ENCODE measurements around the gene ARL3.

Gene ARL3

GRCh38 chr10:102713814-102714620, at the start of gene ARL3:
TSS of gene ARL3 (minus strand) at chr10:102714397. CDS start at chr10:102714275, 122 bp downstream.
- TF ChIP-seq ZFP3 (CRISPR knock-in tag; IDR thresholded peaks at IDR 0.05) (no peak), POU6F1 (CRISPR knock-in tag; IDR thresholded peaks at IDR 0.05; ENCODE audit: borderline replicate concordance, low read depth) (no peak), SNAI2 (CRISPR knock-in tag; IDR thresholded peaks at IDR 0.05) (no peak), GLIS3 (CRISPR knock-in tag; IDR thresholded peaks at IDR 0.05) (no peak), OSR1 (CRISPR knock-in tag; IDR thresholded peaks at IDR 0.05) (no peak), ARNTL (CRISPR knock-in tag; IDR thresholded peaks at IDR 0.05; ENCODE audit: borderline replicate concordance, low read depth) (no peak), ISL1 (CRISPR knock-in tag; IDR thresholded peaks at IDR 0.05) (no peak), TCF4 (CRISPR knock-in tag; IDR thresholded peaks at IDR 0.05; ENCODE audit: borderline replicate concordance) (no peak), ZNF70 (CRISPR knock-in tag; IDR thresholded peaks at IDR 0.05) (no peak), ESRRG (CRISPR knock-in tag; IDR thresholded peaks at IDR 0.05) (no peak), TSHZ2 (CRISPR knock-in tag; IDR thresholded peaks at IDR 0.05) (no peak)
- ATAC-seq, result peak; percentile 94

- ATAC-seq, result no peak
- TF ChIP-seq BACH2 (CRISPR knock-in tag; IDR thresholded peaks at IDR 0.05; ENCODE audit: borderline replicate concordance), result no peak
- no peak for TF ChIP-seq TCF4 (CRISPR knock-in tag; IDR thresholded peaks at IDR 0.05; ENCODE audit: borderline replicate concordance)
- TF ChIP-seq ZNF565 (CRISPR knock-in tag; conservative IDR thresholded peaks at IDR 0.05; ENCODE audit: low read depth), result no peak
- TF ChIP-seq TOX (CRISPR knock-in tag; IDR thresholded peaks at IDR 0.05; ENCODE audit: borderline replicate concordance), result no peak
- no peak for TF ChIP-seq SNAI2 (CRISPR knock-in tag; IDR thresholded peaks at IDR 0.05)
- TF ChIP-seq ZFP30 (CRISPR knock-in tag; IDR thresholded peaks at IDR 0.05), result no peak
- TF ChIP-seq POU6F1 (CRISPR knock-in tag; IDR thresholded peaks at IDR 0.05; ENCODE audit: borderline replicate concordance, low read depth), result no peak
- no peak for TF ChIP-seq CSDC2 (CRISPR knock-in tag; IDR thresholded peaks at IDR 0.05)
- TF ChIP-seq ZNF8 (CRISPR knock-in tag; IDR thresholded peaks at IDR 0.05), result no peak
- no peak for TF ChIP-seq CREB5 (CRISPR knock-in tag; IDR thresholded peaks at IDR 0.05; ENCODE audit: low read depth)
- TF ChIP-seq PATZ1 (CRISPR knock-in tag; IDR thresholded peaks at IDR 0.05; ENCODE audit: borderline replicate concordance), result no peak
- no peak for TF ChIP-seq RARB (CRISPR knock-in tag; IDR thresholded peaks at IDR 0.05)
- TF ChIP-seq PPARA (CRISPR knock-in tag; IDR thresholded peaks at IDR 0.05; ENCODE audit: borderline replicate concordance), result no peak
- no peak for TF ChIP-seq OSR1 (CRISPR knock-in tag; IDR thresholded peaks at IDR 0.05)
- TF ChIP-seq ZFP3 (CRISPR knock-in tag; IDR thresholded peaks at IDR 0.05), result no peak
- no peak for TF ChIP-seq ISL1 (CRISPR knock-in tag; IDR thresholded peaks at IDR 0.05)
Observed at GRCh38 chr10:102763037-102763607, 48.9 kb upstream of the ARL3 start.

All from SK-N-SH treated with all-trans-retinoic acid at 6 μM for 48 hours (cell line).